ENCODE results near the gene CAMTA1.

The CAMTA1 gene

GRCh38 chr1:6753320-6754140, 31.7 kb upstream of the CAMTA1 start:
- H3K4me3 ChIP-seq (ENCODE audit: low read depth, low read length) = no peak overlapping the region
- DNase-seq (ENCODE audit: low read depth) = no peak
- TF ChIP-seq CTCF (IDR thresholded peaks at IDR 0.05; ENCODE audit: control insufficient read depth, extremely low read depth, insufficient read depth) = no peak

GRCh38 chr1:6756457-6756856, 28.8 kb upstream of the CAMTA1 start:
- no peak for DNase-seq (ENCODE audit: low read depth)
- no peak for TF ChIP-seq CTCF (IDR thresholded peaks at IDR 0.05; ENCODE audit: control insufficient read depth, extremely low read depth, insufficient read depth)
- no peak overlapping the region for H3K4me3 ChIP-seq (ENCODE audit: low read depth, low read length)

- no peak for TF ChIP-seq CTCF (IDR thresholded peaks at IDR 0.05; ENCODE audit: control insufficient read depth, extremely low read depth, insufficient read depth)
- no peak for DNase-seq (ENCODE audit: low read depth)
- no peak overlapping the region for H3K4me3 ChIP-seq (ENCODE audit: low read depth, low read length)
Observed at GRCh38 chr1:6757719-6758435, 27.4 kb upstream of the CAMTA1 start.

GRCh38 chr1:6761196-6761737, 24.0 kb upstream of the CAMTA1 start:
- TF ChIP-seq CTCF (IDR thresholded peaks at IDR 0.05; ENCODE audit: control insufficient read depth, extremely low read depth, insufficient read depth) = no peak
- DNase-seq (ENCODE audit: low read depth) = no peak
- H3K4me3 ChIP-seq (ENCODE audit: low read depth, low read length) = no peak overlapping the region

- TF ChIP-seq CTCF (IDR thresholded peaks at IDR 0.05; ENCODE audit: control insufficient read depth, extremely low read depth, insufficient read depth) = no peak
- H3K4me3 ChIP-seq (ENCODE audit: low read depth, low read length) = no peak overlapping the region
- no peak for DNase-seq (ENCODE audit: low read depth)
Observed at GRCh38 chr1:6762060-6762459, 23.2 kb upstream of the CAMTA1 start.

- no peak for TF ChIP-seq CTCF (IDR thresholded peaks at IDR 0.05; ENCODE audit: control insufficient read depth, extremely low read depth, insufficient read depth)
- no peak for DNase-seq (ENCODE audit: low read depth)
- H3K4me3 ChIP-seq (ENCODE audit: low read depth, low read length) = no peak overlapping the region
Observed at GRCh38 chr1:6770751-6771440, 14.4 kb upstream of the CAMTA1 start.
